Osteocyte (in vitro differentiated cells): ENCODE results near the gene BATF2. TPM values are rescaled to one million over a fixed set of nuclear protein-coding genes. Genes with fewer than 3 reads are reported as not detected.

Source experiments
- DNase-seq: peaks from one replicate; pipeline ENCODE4 v3.0.0; 2021; ENCODE audit warnings: mixed read lengths; ENCODE audit not compliant: unreplicated experiment; ENCODE audit errors: extremely low spot score
- H3K27ac Mint-ChIP-seq: one replicate; pipeline ENCODE4 v1.8.0; 2021; ENCODE audit warnings: mild to moderate bottlenecking, mixed read lengths; ENCODE audit not compliant: unreplicated experiment
- H3K27me3 Mint-ChIP-seq: one replicate; pipeline ENCODE4 v1.8.0; 2021; ENCODE audit warnings: mixed read lengths; ENCODE audit not compliant: unreplicated experiment
- H3K36me3 Mint-ChIP-seq: one replicate; pipeline ENCODE4 v1.8.0; 2021; ENCODE audit warnings: mixed read lengths; ENCODE audit not compliant: unreplicated experiment
- H3K4me1 Mint-ChIP-seq: one replicate; pipeline ENCODE4 v1.8.0; 2021; ENCODE audit warnings: mixed read lengths; ENCODE audit not compliant: unreplicated experiment
- H3K4me3 Mint-ChIP-seq: one replicate; pipeline ENCODE4 v1.8.0; 2021; ENCODE audit warnings: mild to moderate bottlenecking, moderate library complexity, mixed read lengths; ENCODE audit not compliant: unreplicated experiment
- H3K9me3 Mint-ChIP-seq: one replicate; pipeline ENCODE4 v1.8.0; 2021; ENCODE audit warnings: mixed read lengths; ENCODE audit not compliant: unreplicated experiment
- total RNA-seq: library from RNA; stranded (reverse); gene quantifications from 2 replicates; pipeline ENCODE4 v1.2.1, GENCODE V29; 2021
- TF ChIP-seq, protein P1 (sequence below): fragments of 200-600 bp; sonication (generic); IDR thresholded peaks from 2 replicates; pipeline ENCODE4 v1.5.0; 2021; ENCODE audit warnings: antibody characterized with exemption, mild to moderate bottlenecking, moderate library complexity

BATF2 gene
- total RNA-seq, 1 donor from 2014 or later: not detected

- H3K4me3 Mint-ChIP-seq: no peak overlapping the region
- H3K27me3 Mint-ChIP-seq: no peaks in the 10 kb centered on the region
- peaks cover 5% of the 10 kb centered on the region for H3K4me1 Mint-ChIP-seq
- H3K36me3 Mint-ChIP-seq: no peaks in the 10 kb centered on the region
- no peaks in the 10 kb centered on the region for H3K9me3 Mint-ChIP-seq
- H3K27ac Mint-ChIP-seq: no peak overlapping the region
- TF ChIP-seq, protein P1, sequence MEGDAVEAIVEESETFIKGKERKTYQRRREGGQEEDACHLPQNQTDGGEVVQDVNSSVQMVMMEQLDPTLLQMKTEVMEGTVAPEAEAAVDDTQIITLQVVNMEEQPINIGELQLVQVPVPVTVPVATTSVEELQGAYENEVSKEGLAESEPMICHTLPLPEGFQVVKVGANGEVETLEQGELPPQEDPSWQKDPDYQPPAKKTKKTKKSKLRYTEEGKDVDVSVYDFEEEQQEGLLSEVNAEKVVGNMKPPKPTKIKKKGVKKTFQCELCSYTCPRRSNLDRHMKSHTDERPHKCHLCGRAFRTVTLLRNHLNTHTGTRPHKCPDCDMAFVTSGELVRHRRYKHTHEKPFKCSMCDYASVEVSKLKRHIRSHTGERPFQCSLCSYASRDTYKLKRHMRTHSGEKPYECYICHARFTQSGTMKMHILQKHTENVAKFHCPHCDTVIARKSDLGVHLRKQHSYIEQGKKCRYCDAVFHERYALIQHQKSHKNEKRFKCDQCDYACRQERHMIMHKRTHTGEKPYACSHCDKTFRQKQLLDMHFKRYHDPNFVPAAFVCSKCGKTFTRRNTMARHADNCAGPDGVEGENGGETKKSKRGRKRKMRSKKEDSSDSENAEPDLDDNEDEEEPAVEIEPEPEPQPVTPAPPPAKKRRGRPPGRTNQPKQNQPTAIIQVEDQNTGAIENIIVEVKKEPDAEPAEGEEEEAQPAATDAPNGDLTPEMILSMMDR: no peak
- DNase-seq: no peak
These were observed 6.5 kb upstream of the BATF2 start for GRCh38 chr11:65003282-65003681.

GRCh38 chr11:65002706-65003105, 5.9 kb upstream of the BATF2 start:
- no peak for DNase-seq
- H3K4me1 Mint-ChIP-seq: peaks cover 5% of the 10 kb centered on the region
- H3K4me3 Mint-ChIP-seq: no peak overlapping the region
- H3K27ac Mint-ChIP-seq: no peak overlapping the region
- no peaks in the 10 kb centered on the region for H3K27me3 Mint-ChIP-seq
- H3K9me3 Mint-ChIP-seq: no peaks in the 10 kb centered on the region
- no peaks in the 10 kb centered on the region for H3K36me3 Mint-ChIP-seq
- TF ChIP-seq, protein P1: no peak

DNA sequence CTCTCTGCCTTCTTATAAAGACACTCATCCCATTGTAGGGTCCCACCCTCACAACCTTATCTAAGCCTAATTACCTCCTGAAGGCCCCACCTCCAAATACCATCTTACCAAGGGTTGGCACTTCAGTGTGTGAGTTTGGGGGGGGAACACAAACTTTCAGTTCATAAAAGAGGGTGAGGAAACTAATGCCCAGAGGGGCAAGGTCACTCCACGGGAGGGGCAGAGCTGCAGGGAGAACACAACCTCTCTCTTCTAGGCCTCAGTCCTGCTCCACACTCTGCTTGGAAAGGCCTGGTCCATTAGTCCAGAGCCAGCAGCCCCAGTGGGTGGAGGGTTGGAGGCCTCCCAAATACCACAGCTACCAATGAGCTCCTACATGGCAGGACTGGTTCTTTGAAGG, 2.7 kb upstream of the BATF2 start:
- TF ChIP-seq, protein P1: no peak
- Mint-ChIP-seq H3K4me3 (no peak overlapping the region), H3K36me3 (no peaks in the 10 kb centered on the region), H3K4me1 (peaks cover 9% of the 10 kb centered on the region), H3K27ac (no peak overlapping the region), H3K27me3 (no peaks in the 10 kb centered on the region), H3K9me3 (no peaks in the 10 kb centered on the region)
- no peak for DNase-seq

DNA sequence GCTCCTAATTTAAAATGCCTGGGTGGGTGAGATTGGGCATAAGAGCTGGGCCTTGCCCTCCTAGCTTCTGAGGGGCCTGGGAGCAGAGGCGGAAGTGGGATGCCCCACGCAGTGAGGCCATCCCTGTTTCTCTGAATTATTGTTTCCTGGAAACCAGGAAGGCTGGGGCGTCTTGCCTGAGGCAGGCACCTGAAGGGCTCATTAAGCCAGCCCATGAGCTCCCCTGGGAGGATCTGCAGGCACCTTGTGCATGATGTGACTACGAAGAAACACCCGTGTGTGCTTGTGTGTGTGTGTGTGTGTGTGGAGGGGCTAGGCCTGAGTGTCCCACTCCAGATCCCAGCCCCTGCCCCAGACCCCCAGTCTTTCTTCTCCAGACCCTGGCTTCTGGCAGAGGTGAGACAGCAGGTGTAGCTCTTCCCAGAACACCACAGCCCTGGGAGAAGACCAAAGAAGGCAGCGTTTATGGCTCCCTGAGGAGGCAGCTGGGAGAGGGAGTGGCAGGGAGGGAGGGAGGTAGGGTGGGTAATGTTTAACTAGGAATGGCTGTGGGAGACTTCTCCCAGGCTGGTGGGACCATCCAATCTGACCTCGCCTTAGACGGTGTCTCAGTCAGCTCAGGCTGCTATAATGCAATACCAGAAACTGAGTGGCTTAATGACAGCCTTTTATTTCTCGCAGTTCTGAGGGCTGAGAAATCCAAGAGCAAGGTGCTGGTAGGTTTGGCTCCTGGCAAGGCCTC, 2.1 kb upstream of the BATF2 start:
- peaks cover 2% of the 10 kb centered on the region for H3K27me3 Mint-ChIP-seq
- no peak for DNase-seq
- H3K9me3 Mint-ChIP-seq: no peaks in the 10 kb centered on the region
- H3K4me3 Mint-ChIP-seq: no peak overlapping the region
- no peaks in the 10 kb centered on the region for H3K36me3 Mint-ChIP-seq
- no peak overlapping the region for H3K27ac Mint-ChIP-seq
- TF ChIP-seq, protein P1: no peak
- peaks cover 9% of the 10 kb centered on the region for H3K4me1 Mint-ChIP-seq

DNA sequence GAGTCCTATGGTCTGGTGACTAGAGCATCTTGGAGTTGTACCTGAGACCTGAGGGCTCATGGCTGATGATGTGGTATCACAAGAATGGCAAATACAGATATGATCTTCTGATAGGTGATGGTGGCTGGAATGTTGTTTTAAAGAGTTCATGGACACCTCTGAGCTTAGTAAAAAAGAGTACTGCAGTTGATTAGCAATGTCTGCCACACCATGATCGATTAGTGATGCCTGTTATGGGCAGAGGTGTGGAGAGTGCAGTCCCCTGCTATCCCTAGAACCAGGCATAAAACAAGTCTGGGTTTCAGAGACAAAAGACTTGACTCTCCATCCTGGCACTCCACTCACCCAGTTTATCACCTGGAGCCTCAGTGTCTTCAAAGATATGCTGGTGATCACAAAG, 1.4 kb upstream of the BATF2 start:
- DNase-seq: no peak
- Mint-ChIP-seq H3K27me3 (peaks cover 2% of the 10 kb centered on the region), H3K9me3 (no peaks in the 10 kb centered on the region), H3K27ac (no peak overlapping the region), H3K36me3 (no peaks in the 10 kb centered on the region), H3K4me3 (no peak overlapping the region), H3K4me1 (peaks cover 9% of the 10 kb centered on the region)
- TF ChIP-seq, protein P1: no peak
